MCF 10A (cell line): Measurements from ENCODE around the gene CCL22. TPM values are rescaled to one million over a fixed set of nuclear protein-coding genes. Genes with fewer than 3 reads are reported as not detected.
"Not testable (repeated sequence)": the region's sequence is repeated elsewhere in the genome, so short reads cannot be mapped to it uniquely, and the experiment has no call there.

Source experiments
- BruUV-seq: library from RNA; stranded (reverse); fragments of 400-500 nt; replicated peaks from 2 replicates; lab custom pipeline; 2021; lab: Mats Ljungman, UMichigan
- CTCF ChIA-PET: fragments of 300-600 bp; sonication (Branson Sonifier 250); formaldehyde crosslinking; extraction: SDS; loops from one replicate; lab custom pipeline; 2021; ENCODE audit warnings: antibody characterized with exemption, inconsistent platforms; lab: Yijun Ruan, JAX
- POLR2A ChIA-PET: fragments of 300-600, 350-650 bp; sonication (Branson Sonifier 250); formaldehyde crosslinking; extraction: SDS; loops from one replicate; lab custom pipeline; 2020; ENCODE audit warnings: antibody characterized with exemption, inconsistent platforms; lab: Yijun Ruan, JAX
- DNase-seq: peaks from one replicate; pipeline ENCODE4 v3.0.0-alpha.2; 2018; ENCODE audit not compliant: unreplicated experiment
- H3K27ac Mint-ChIP-seq: one replicate; pipeline ENCODE4 v1.8.0; 2022; ENCODE audit warnings: mild to moderate bottlenecking, low read depth, mixed read lengths; ENCODE audit not compliant: unreplicated experiment
- H3K27me3 Mint-ChIP-seq: one replicate; pipeline ENCODE4 v1.8.0; 2022; ENCODE audit warnings: mixed read lengths; ENCODE audit not compliant: insufficient read depth, unreplicated experiment
- H3K36me3 Mint-ChIP-seq: one replicate; pipeline ENCODE4 v1.8.0; 2022; ENCODE audit warnings: mild to moderate bottlenecking, moderate library complexity, mixed read lengths; ENCODE audit not compliant: insufficient read depth, unreplicated experiment
- H3K4me1 Mint-ChIP-seq: one replicate; pipeline ENCODE4 v1.8.0; 2022; ENCODE audit warnings: mixed read lengths; ENCODE audit not compliant: insufficient read depth, unreplicated experiment
- H3K4me3 Mint-ChIP-seq: one replicate; pipeline ENCODE4 v1.8.0; 2022; ENCODE audit warnings: mild to moderate bottlenecking, moderate library complexity, mixed read lengths; ENCODE audit not compliant: unreplicated experiment
- H3K9me3 Mint-ChIP-seq: one replicate; pipeline ENCODE4 v1.8.0; 2022; ENCODE audit warnings: mixed read lengths; ENCODE audit not compliant: unreplicated experiment
- CTCF ChIP-seq: fragments of 200-600 bp; IDR thresholded peaks from one replicate; pipeline ENCODE4 v1.8.0; 2022; ENCODE audit warnings: antibody characterized with exemption, mild to moderate bottlenecking; ENCODE audit not compliant: unreplicated experiment
- intact Hi-C: fragments of 100-400 bp; cut with micrococcal nuclease; formaldehyde crosslinking; loops from 2 replicates; pipeline ENCODE4 v1.14.1; 2022
- total RNA-seq: library from RNA; stranded (reverse); gene quantifications from 2 replicates; pipeline ENCODE4 v1.2.3, GENCODE V29; 2022

Gene CCL22
- total RNA-seq, 1 experiment from 2014 or later = not detected

- POLR2A ChIA-PET = no interaction called here
- no peak overlapping the region for H3K27ac Mint-ChIP-seq
- H3K9me3 Mint-ChIP-seq = peaks cover 8% of the 10 kb centered on the region
- TF ChIP-seq CTCF = no peak
- H3K27me3 Mint-ChIP-seq = peaks cover 15% of the 10 kb centered on the region
- no TSS peak for BruUV-seq
- CTCF ChIA-PET = interaction anchor here (0.6 to 1.2 kb wide), 2 partner anchors 77 to 230 kb away, joined by 3 to 4 read pairs; no protein-coding TSS in a partner anchor
- no peak overlapping the region for H3K4me3 Mint-ChIP-seq
- no peaks in the 10 kb centered on the region for H3K36me3 Mint-ChIP-seq
- no peak for DNase-seq
- intact Hi-C loops = no loop called here
- peaks cover 19% of the 10 kb centered on the region for H3K4me1 Mint-ChIP-seq
These were observed 15.4 kb upstream of the CCL22 start for GRCh38 chr16:57343221-57343620.

- H3K4me3 Mint-ChIP-seq, H3K36me3 Mint-ChIP-seq, DNase-seq, BruUV-seq, H3K9me3 Mint-ChIP-seq, H3K27ac Mint-ChIP-seq, POLR2A ChIA-PET, intact Hi-C loops: not testable (repeated sequence)
- CTCF ChIA-PET = interaction anchor here (1.0 to 1.2 kb wide), 2 partner anchors 21 to 76 kb away, joined by 3 read pairs; no protein-coding TSS in a partner anchor
- H3K4me1 Mint-ChIP-seq = peaks cover 19% of the 10 kb centered on the region
- H3K27me3 Mint-ChIP-seq = peaks cover 18% of the 10 kb centered on the region
These were observed 14.5 kb upstream of the CCL22 start for GRCh38 chr16:57344094-57344493.

- DNase-seq = no peak
- peaks cover 27% of the 10 kb centered on the region for H3K27me3 Mint-ChIP-seq
- intact Hi-C loops = no loop called here
- ChIA-PET POLR2A (no interaction called here), CTCF (interaction anchor here (1.0 to 2.0 kb wide), 2 partner anchors 24 to 72 kb away, joined by 3 to 8 read pairs; no protein-coding TSS in a partner anchor)
- H3K27ac Mint-ChIP-seq = no peak overlapping the region
- H3K9me3 Mint-ChIP-seq = peaks cover 8% of the 10 kb centered on the region
- H3K4me1 Mint-ChIP-seq = peaks cover 19% of the 10 kb centered on the region
- H3K36me3 Mint-ChIP-seq = no peaks in the 10 kb centered on the region
- no peak for TF ChIP-seq CTCF
- H3K4me3 Mint-ChIP-seq = no peak overlapping the region
- BruUV-seq = no TSS peak
These were observed 13.6 kb upstream of the CCL22 start for GRCh38 chr16:57345021-57345420.

- POLR2A ChIA-PET = no interaction called here
These were observed 12.8 kb upstream of the CCL22 start for GRCh38 chr16:57345666-57346204.

More at GRCh38 chr16:57345666-57346204, 12.8 kb upstream of the CCL22 start:
- Mint-ChIP-seq H3K27me3 (peaks cover 33% of the 10 kb centered on the region), H3K27ac (no peak overlapping the region), H3K9me3 (peaks cover 8% of the 10 kb centered on the region), H3K4me1 (peaks cover 18% of the 10 kb centered on the region), H3K36me3 (no peaks in the 10 kb centered on the region), H3K4me3 (no peak overlapping the region)
- no peak for TF ChIP-seq CTCF
- CTCF ChIA-PET = interaction anchor here (1.0 to 2.0 kb wide), 2 partner anchors 25 to 71 kb away, joined by 3 to 8 read pairs; no protein-coding TSS in a partner anchor
- intact Hi-C loops = no loop called here
- no TSS peak for BruUV-seq
- no peak for DNase-seq
